K562 treated with DMSO at 1 percent for 48 hours (cell line): ENCODE results near the gene RSBN1. TPM values are rescaled to one million over a fixed set of nuclear protein-coding genes. Genes with fewer than 3 reads are reported as not detected.

Experiments
- total RNA-seq: library from RNA; unstranded; fragments of 300-600 nt; gene quantifications from 2 replicates; pipeline ENCODE4 v1.2.3, GENCODE V29; 2022; ENCODE audit warnings: low replicate concordance; ENCODE audit errors: extremely low read depth

RSBN1 gene
- not detected in 2 replicates for total RNA-seq

GRCh38 chr1:113811888-113812660 lies at the start of gene RSBN1:
TSS of gene RSBN1 (minus strand) at chr1:113812476. CDS start at chr1:113812412, 64 bp downstream.

GRCh38 chr1:113759333-113760101 lies 52.8 kb downstream of the RSBN1 start, which contains the start of gene PHTF1:
TSS of gene PHTF1 (minus strand) at chr1:113759486. CDS start at chr1:113758703, 783 bp downstream.

Other genes with a start within 250 kb of the RSBN1 start
- not detected in 2 replicates for gene PHTF1, start 53.0 kb downstream of the RSBN1 start, total RNA-seq
- not detected in 2 replicates for gene PTPN22, start 59.2 kb upstream of the RSBN1 start, total RNA-seq
- not detected in 2 replicates for gene BCL2L15, start 75.1 kb upstream of the RSBN1 start, total RNA-seq
- not detected in 2 replicates for gene AP4B1, start 92.3 kb upstream of the RSBN1 start, total RNA-seq
- gene DCLRE1B, start 92.8 kb upstream of the RSBN1 start, total RNA-seq = not detected in 2 replicates
- not detected in 2 replicates for gene HIPK1, start 116.8 kb upstream of the RSBN1 start, total RNA-seq
- not detected in 2 replicates for gene OLFML3, start 167.0 kb upstream of the RSBN1 start, total RNA-seq